ENCODE measurements around the gene CEP128.

DNA sequence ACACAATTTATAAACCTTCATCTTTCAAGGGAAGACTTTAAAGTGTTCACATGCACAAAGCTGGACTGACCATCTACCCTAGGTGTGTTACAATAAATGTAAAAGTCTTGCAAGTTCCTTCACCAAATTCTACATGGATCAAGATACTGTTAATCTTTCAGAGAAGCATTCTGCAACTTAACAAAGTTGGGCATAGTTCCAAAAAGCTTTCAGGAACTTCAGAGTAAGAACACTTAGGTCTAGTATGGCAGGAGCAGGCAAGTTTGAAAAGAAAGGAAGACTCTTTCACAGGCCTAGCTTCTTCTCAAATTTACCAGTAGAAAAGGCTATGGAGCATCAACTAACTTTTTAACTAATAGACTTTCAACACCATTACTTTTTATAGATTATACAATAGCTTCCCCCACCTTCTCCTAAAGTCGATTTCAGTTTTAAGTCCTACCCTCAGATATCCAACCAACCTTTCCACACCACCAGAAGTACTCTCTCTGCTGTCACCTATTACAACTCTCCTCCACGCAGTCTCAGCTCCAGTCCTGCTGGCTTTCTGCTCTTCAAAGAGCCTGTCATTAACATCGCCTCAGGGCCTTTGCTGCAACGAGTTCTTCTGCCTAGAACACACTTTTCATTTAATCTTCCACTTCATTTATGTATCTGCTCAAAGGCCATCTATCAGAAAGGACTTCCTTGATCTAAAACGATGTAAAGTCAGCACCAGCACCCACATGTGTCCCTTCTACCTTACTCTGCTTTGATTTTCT, 333.9 kb downstream of the CEP128 start:
- TF ChIP-seq POLR2AphosphoS5 (IDR thresholded peaks at IDR 0.05; ENCODE audit: borderline replicate concordance, low read depth, low read length) (no peak), EZH2 (IDR thresholded peaks at IDR 0.05) (no peak), FOXP2 (optimal IDR thresholded peaks at IDR 0.05; ENCODE audit: control extremely low read depth, extremely low read length, insufficient read depth) (no peak)
